ENCODE data around the gene PAM.
"Not testable (repeated sequence)": the region's sequence is repeated elsewhere in the genome, so short reads cannot be mapped to it uniquely, and the experiment has no call there.

Gene PAM

DNA sequence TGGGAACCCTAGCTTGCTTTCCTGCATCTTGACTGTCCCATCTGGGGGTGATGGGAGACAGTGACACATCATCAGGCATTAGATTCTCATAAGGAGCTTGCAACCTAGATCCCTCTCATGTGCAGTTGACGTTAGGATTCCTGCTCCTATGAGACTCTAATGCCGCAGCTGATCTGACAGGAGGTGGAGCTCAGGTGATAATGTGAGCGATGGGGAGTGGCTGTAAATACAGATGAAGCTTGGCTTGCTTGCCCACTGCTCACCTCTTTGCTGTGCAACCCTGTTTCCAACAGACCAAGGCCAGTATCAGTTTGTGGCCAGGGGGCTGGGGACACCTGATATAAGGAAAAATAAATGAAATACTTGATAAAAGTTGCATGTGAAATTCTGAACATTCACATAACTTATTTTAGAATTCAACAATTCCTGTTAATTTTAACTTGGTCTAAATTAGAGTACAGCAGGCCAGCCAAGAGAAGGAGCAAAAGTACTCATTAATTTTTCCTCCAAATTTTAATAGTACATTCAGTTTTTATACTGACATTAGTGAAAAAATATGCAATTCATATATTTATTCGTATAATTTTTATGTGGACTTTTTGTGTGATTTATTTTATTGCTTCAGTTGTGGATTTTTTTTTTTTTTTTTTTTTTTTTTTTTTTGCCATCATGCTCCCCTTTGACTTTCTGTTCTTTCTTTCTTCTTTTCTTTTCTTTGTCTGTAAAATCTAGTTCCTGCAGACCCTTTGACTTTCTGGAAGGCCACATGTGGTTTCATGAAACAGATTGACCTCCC lies 11.4 kb downstream of the PAM start:
- H3K4me3 ChIP-seq (replicated peaks; ENCODE audit: low read depth, low read length) = no peak overlapping the region
- no peak for DNase-seq (ENCODE audit: extremely low read depth, low read depth)
- TF ChIP-seq, protein P1, sequence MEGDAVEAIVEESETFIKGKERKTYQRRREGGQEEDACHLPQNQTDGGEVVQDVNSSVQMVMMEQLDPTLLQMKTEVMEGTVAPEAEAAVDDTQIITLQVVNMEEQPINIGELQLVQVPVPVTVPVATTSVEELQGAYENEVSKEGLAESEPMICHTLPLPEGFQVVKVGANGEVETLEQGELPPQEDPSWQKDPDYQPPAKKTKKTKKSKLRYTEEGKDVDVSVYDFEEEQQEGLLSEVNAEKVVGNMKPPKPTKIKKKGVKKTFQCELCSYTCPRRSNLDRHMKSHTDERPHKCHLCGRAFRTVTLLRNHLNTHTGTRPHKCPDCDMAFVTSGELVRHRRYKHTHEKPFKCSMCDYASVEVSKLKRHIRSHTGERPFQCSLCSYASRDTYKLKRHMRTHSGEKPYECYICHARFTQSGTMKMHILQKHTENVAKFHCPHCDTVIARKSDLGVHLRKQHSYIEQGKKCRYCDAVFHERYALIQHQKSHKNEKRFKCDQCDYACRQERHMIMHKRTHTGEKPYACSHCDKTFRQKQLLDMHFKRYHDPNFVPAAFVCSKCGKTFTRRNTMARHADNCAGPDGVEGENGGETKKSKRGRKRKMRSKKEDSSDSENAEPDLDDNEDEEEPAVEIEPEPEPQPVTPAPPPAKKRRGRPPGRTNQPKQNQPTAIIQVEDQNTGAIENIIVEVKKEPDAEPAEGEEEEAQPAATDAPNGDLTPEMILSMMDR (IDR thresholded peaks at IDR 0.05; ENCODE audit: low read depth, low read length, missing control alignments) = no peak

DNA sequence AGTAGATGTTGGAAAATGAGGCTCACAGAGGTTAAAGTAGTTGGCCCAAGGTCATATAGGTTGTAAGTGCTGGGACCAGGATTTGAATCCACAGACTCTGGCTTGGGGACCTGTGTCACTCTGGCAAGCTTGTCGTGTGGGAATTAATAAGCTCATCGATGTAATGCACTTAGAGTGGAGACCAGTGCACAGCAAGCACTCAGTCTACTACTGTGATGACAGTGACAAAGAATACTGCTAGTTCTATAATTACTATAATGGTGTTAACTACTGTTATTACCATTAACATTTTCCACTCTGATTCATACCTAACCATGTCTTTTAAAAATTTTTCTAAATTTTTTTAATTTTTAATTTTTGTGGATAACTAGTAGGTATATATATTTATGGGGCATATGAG lies 12.8 kb downstream of the PAM start:
- TF ChIP-seq, protein P1 (IDR thresholded peaks at IDR 0.05; ENCODE audit: low read depth, low read length, missing control alignments) = no peak
- no peak overlapping the region for H3K4me3 ChIP-seq (replicated peaks; ENCODE audit: low read depth, low read length)
- DNase-seq (ENCODE audit: extremely low read depth, low read depth) = no peak

DNA sequence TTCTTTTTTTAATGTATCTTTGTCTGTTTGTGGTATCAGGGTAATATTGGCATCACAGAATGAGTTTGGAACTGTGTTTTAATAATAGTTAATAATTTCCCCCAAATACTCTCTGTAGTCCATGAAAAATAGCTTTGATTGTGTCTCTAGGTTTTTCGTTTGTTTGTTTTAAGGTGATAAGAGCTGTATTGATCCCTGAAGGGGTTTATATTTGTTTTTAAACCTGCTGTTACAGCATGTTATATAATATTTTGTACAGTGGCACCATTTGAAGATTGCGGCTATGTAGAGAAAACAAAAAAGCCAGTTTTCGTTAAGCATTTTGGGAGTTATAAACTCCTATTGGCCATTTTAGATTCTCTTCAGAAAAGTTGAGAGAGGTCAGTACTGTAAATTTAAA lies 15.7 kb downstream of the PAM start:
- TF ChIP-seq, protein P1 (IDR thresholded peaks at IDR 0.05; ENCODE audit: low read depth, low read length, missing control alignments) = no peak
- H3K4me3 ChIP-seq (replicated peaks; ENCODE audit: low read depth, low read length) = no peak overlapping the region
- no peak for DNase-seq (ENCODE audit: extremely low read depth, low read depth)

DNA sequence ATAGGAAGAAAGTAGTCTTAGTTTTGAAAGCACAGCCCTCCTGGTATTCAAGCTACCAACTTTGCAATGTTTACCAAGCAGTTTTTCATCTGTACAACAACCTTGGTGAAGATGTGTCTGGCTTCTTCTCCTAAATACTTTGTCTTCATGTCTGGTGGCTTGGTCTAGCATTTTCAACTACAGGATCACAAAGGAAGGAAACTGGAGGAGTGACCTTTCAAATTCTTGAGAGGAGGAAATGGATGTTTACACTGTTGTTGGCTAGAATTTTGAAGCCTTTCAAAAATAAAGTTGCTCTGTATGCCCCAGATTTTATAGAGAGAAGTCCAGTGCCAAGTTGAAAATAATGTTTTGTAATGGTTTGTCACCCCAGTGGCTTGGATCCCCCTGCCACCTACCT lies 16.3 kb downstream of the PAM start:
- DNase-seq (ENCODE audit: extremely low read depth, low read depth) = no peak
- no peak overlapping the region for H3K4me3 ChIP-seq (replicated peaks; ENCODE audit: low read depth, low read length)
- TF ChIP-seq, protein P1 (IDR thresholded peaks at IDR 0.05; ENCODE audit: low read depth, low read length, missing control alignments) = no peak

DNA sequence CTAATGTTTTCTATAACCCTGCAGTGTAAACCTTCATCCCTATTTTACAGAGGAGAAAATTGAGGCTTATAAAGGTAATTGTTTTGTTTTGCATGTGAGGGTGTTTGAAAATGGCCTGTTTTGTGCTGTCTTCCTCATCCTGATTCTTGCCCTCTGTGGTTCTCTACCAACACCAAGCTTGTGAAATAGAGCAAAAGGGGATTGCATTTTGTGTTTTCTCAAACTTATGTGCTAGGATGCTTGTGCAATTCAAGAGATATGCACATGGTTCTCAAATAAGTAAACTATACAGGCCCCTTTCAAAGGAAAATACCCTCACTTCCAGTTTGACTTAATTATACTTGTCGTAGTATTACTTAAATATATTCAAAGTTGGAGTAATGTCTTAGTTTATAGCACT lies 17.2 kb downstream of the PAM start:
- DNase-seq (ENCODE audit: extremely low read depth, low read depth) = no peak
- TF ChIP-seq, protein P1 (IDR thresholded peaks at IDR 0.05; ENCODE audit: low read depth, low read length, missing control alignments) = no peak
- no peak overlapping the region for H3K4me3 ChIP-seq (replicated peaks; ENCODE audit: low read depth, low read length)

DNA sequence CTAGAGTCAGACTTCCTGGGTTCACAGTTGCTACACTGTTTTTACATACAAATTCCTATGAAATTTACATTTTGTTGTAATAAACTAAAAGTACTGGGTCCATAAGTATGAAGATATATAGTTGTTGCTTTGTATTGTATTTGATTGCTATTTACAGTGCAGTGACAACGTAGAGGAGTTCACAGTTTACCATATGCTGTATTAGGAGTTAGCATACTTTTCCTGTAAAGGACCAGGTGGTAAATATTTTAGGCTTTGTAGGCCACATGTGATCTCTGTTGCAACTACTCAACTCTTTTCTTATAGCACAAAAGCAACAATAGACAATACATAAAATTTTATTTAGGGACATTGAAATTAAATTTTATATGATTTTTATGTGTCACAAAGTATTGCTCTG lies 18.0 kb downstream of the PAM start:
- H3K4me3 ChIP-seq (replicated peaks; ENCODE audit: low read depth, low read length) = no peak overlapping the region
- TF ChIP-seq, protein P1 (IDR thresholded peaks at IDR 0.05; ENCODE audit: low read depth, low read length, missing control alignments) = no peak
- DNase-seq (ENCODE audit: extremely low read depth, low read depth) = no peak

DNA sequence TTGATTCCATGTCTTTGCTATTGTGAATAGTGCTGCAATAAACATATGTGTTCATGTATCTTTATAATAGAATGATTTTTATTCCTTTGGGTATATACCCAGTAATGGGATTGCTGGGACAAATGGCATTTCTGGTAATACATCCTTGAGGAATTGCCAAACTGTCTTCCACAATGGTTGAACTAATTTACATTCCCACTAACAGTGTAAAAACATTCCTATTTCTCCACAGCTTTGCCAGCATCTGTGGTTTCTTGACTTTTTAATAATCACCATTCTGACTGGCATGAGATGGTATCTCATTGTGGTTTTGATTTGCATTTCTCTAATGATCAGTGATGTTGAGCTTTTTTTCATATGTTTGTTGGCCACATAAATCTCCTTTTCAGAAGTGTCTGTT lies 20.7 kb downstream of the PAM start:
- not testable (repeated sequence) for H3K4me3 ChIP-seq (replicated peaks; ENCODE audit: low read depth, low read length); DNase-seq (ENCODE audit: extremely low read depth, low read depth)
